K562 (cell line): ENCODE results near the gene PRRT2. TPM values are rescaled to one million over a fixed set of nuclear protein-coding genes. Genes with fewer than 3 reads are reported as not detected.

Experiments
- ATF3 ChIP-seq, 2 experiments: fragments of 450-650 bp in 1 of 2; sonication (generic) in 1 of 2; formaldehyde crosslinking in 1 of 2; IDR thresholded peaks in 1 of 2; conservative IDR thresholded peaks in 1 of 2; 2 replicates each; pipeline versions ENCODE4 v1.6.1 to v1.8.1; 2016 to 2023; ENCODE audit warnings: mild to moderate bottlenecking in 2 of 2, moderate library complexity in 2 of 2, inconsistent platforms in 1 of 2, missing genetic modification reagents in 1 of 2
- ATF7 ChIP-seq: fragments of 450-650 bp; IDR thresholded peaks from 2 replicates; pipeline ENCODE4 v1.7.1; 2014; ENCODE audit warnings: mild to moderate bottlenecking, moderate library complexity
- CBX5 ChIP-seq: IDR thresholded peaks from 2 replicates; pipeline ENCODE4 v1.6.1; 2014; ENCODE audit warnings: low read depth, borderline replicate concordance
- CCAR2 ChIP-seq: fragments of 200-400 bp; formaldehyde crosslinking; IDR thresholded peaks from 2 replicates; pipeline ENCODE4 v1.6.1; 2017; ENCODE audit warnings: mild to moderate bottlenecking, low read depth, low read length
- ELF1 ChIP-seq: fragments of 200-800 bp; sonication (Bioruptor generic); IDR thresholded peaks from 2 replicates; pipeline ENCODE4 v1.6.1; 2016; ENCODE audit warnings: missing genetic modification characterization, missing compliant biosample characterization
- ELF2 ChIP-seq: fragments of 250-450 bp; sonication (Bioruptor Pico); IDR thresholded peaks from 2 replicates; pipeline ENCODE4 v1.5.0; 2021; ENCODE audit warnings: mild to moderate bottlenecking
- EP400 ChIP-seq: fragments of 450-650 bp; IDR thresholded peaks from 2 replicates; pipeline ENCODE4 v1.6.1; 2017; ENCODE audit warnings: antibody characterized with exemption, mild to moderate bottlenecking, moderate library complexity
- ETV1 ChIP-seq: fragments of 450-650 bp; conservative IDR thresholded peaks from 2 replicates; pipeline ENCODE4 v1.6.1; 2016; ENCODE audit warnings: missing genetic modification characterization, control low read depth, low read depth, missing compliant biosample characterization
- FOXA1 ChIP-seq: fragments of 450-650 bp; IDR thresholded peaks from 2 replicates; pipeline ENCODE4 v1.6.1; 2016; ENCODE audit warnings: mild to moderate bottlenecking, borderline replicate concordance
- KAT2B ChIP-seq: IDR thresholded peaks from one replicate; pipeline ENCODE4 v1.6.1; 2012; ENCODE audit warnings: low read depth, mild to moderate bottlenecking, control low read depth, inconsistent platforms, low read length, moderate library complexity
- KLF10 ChIP-seq: fragments of 250-450 bp; sonication (Bioruptor Pico); IDR thresholded peaks from 2 replicates; pipeline ENCODE4 v1.6.1; 2021; ENCODE audit warnings: matching md5 sums
- MBD2 ChIP-seq: sonication (generic); IDR thresholded peaks from 2 replicates; pipeline ENCODE4 v1.6.1; 2016; ENCODE audit warnings: low read depth, borderline replicate concordance
- MCM5 ChIP-seq: fragments of 450-650 bp; IDR thresholded peaks from 2 replicates; pipeline ENCODE4 v1.6.1; 2016; ENCODE audit warnings: low read depth
- NCOA4 ChIP-seq: fragments of 450-650 bp; IDR thresholded peaks from 2 replicates; pipeline ENCODE4 v1.6.1; 2018; ENCODE audit warnings: mild to moderate bottlenecking; ENCODE audit not compliant: partially characterized antibody
- NELFE ChIP-seq: IDR thresholded peaks from 2 replicates; pipeline ENCODE4 v1.6.1; 2011; ENCODE audit warnings: mild to moderate bottlenecking; ENCODE audit not compliant: insufficient read depth, insufficient read length
- NFYB ChIP-seq: IDR thresholded peaks from 2 replicates; pipeline ENCODE4 v1.6.1; 2011; ENCODE audit warnings: mild to moderate bottlenecking, moderate library complexity; ENCODE audit not compliant: insufficient read length; ENCODE audit errors: extremely low read depth
- PTTG1 ChIP-seq: fragments of 450-650 bp; IDR thresholded peaks from 2 replicates; pipeline ENCODE4 v1.6.1; 2016; ENCODE audit warnings: low read depth, mild to moderate bottlenecking, missing genetic modification characterization, missing compliant biosample characterization
- RFX7 ChIP-seq: fragments of 250-450 bp; sonication (Bioruptor Pico); IDR thresholded peaks from 2 replicates; pipeline ENCODE4 v1.5.1; 2021; ENCODE audit warnings: mild to moderate bottlenecking
- SOX6 ChIP-seq: fragments of 450-650 bp; IDR thresholded peaks from 2 replicates; pipeline ENCODE4 v1.6.1; 2014; ENCODE audit warnings: mild to moderate bottlenecking
- TEAD4 ChIP-seq, 2 experiments: sonication (generic) in 1 of 2; formaldehyde crosslinking in 1 of 2; IDR thresholded peaks; 2 replicates each; pipeline versions ENCODE4 v1.6.1 to v1.8.0; 2012 to 2022; ENCODE audit warnings: borderline replicate concordance in 1 of 2, inconsistent platforms in 1 of 2, low read length in 1 of 2, mild to moderate bottlenecking in 1 of 2, missing genetic modification reagents in 1 of 2
- U2AF2 ChIP-seq: fragments of 200-400 bp; formaldehyde crosslinking; optimal IDR thresholded peaks from 2 replicates; pipeline ENCODE3; 2017; ENCODE audit warnings: low read depth, mild to moderate bottlenecking, low read length
- XRCC4 ChIP-seq: IDR thresholded peaks from one replicate; pipeline ENCODE4 v1.6.1; 2011; ENCODE audit not compliant: insufficient read depth, insufficient read length; ENCODE audit errors: extremely low read depth
- ZNF121 ChIP-seq: sonication (generic); formaldehyde crosslinking; conservative IDR thresholded peaks from 2 replicates; pipeline ENCODE4 v1.8.0; 2022; ENCODE audit warnings: missing genetic modification reagents
- ZNF274 ChIP-seq: IDR thresholded peaks from 2 replicates; pipeline ENCODE4 v1.6.1; 2011; ENCODE audit warnings: low read depth, mild to moderate bottlenecking, low read length, moderate library complexity, borderline replicate concordance
- ZNF644 ChIP-seq: fragments of 200-800 bp; sonication (Bioruptor generic); IDR thresholded peaks from 2 replicates; pipeline ENCODE4 v1.6.1; 2016; ENCODE audit warnings: low read depth, missing genetic modification characterization, missing compliant biosample characterization
- polyA plus RNA-seq, 8 experiments: library from polyadenylated mRNA; depleted of rRNA in 4 of 8; stranded (reverse) in 5 of 8; unstranded in 3 of 8; fragments of >200 nt; fragmentation: Nextera tagmentation in 2 of 8; fragmentation: Illumina TruSeq in 1 of 8; extraction: Ambion mirVana in 2 of 8; extraction: Trizol in 1 of 8; gene quantifications; 2 replicates each; pipeline versions ENCODE4 v1.2.1 to v1.2.3, GENCODE V29; 2011 to 2014; ENCODE audit warnings: inconsistent platforms in 1 of 8, missing spikeins in 1 of 8
- total RNA-seq, 7 experiments: library from RNA; depleted of rRNA in 6 of 7; stranded (reverse); fragments of >200 nt in 6 of 7; fragmentation: Illumina TruSeq in 2 of 7; extraction: Trizol in 2 of 7; gene quantifications; 2 replicates each; pipeline versions ENCODE4 v1.2.1 to v1.2.3, GENCODE V29; 2011 to 2021; ENCODE audit warnings: low replicate concordance in 1 of 7
- TF ChIP-seq, protein P1 (sequence below): IDR thresholded peaks from 2 replicates; pipeline ENCODE4 v1.6.1; 2011; ENCODE audit not compliant: insufficient read length; ENCODE audit errors: extremely low read depth
- TF ChIP-seq, protein P2 (sequence below): fragments of 250-450 bp; sonication (Bioruptor Pico); IDR thresholded peaks from 2 replicates; pipeline ENCODE4 v1.6.1; 2021; ENCODE audit warnings: mild to moderate bottlenecking

The PRRT2 gene
- total and polyA plus RNA-seq, 9 of the 15 experiments (the other 6 are each of a cell fraction or from before 2014, with no cell fraction given), result 0.11 to 1.0 (median 0.42) TPM; not detected in 2

- TF ChIP-seq, protein P1, sequence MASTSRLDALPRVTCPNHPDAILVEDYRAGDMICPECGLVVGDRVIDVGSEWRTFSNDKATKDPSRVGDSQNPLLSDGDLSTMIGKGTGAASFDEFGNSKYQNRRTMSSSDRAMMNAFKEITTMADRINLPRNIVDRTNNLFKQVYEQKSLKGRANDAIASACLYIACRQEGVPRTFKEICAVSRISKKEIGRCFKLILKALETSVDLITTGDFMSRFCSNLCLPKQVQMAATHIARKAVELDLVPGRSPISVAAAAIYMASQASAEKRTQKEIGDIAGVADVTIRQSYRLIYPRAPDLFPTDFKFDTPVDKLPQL, result no peak
- TF ChIP-seq ETV1 (tag) (no peak), PTTG1 (tag) (no peak), ZNF644 (tag) (no peak), NELFE (no peak), XRCC4 (no peak), SOX6 (no peak), NFYB (no peak), TEAD4 (IDR thresholded peaks at IDR 0.05; ENCODE audit: low read length) (0 out of 2 replicates have a peak, but pooled peaks have one; percentile 23), TEAD4 (CRISPR knock-in tag; IDR thresholded peaks at IDR 0.05; ENCODE audit: borderline replicate concordance) (no peak), ATF3 (IDR thresholded peaks at IDR 0.05) (no peak), ATF3 (CRISPR knock-in tag; conservative IDR thresholded peaks at IDR 0.05) (peak; percentile 67; the same call in 1 of the 2 replicates), ELF1 (tag) (peak; percentile 53; the same call in 1 of the 2 replicates), KLF10 (CRISPR knock-in tag) (no peak), ZNF274 (no peak), U2AF2 (no peak), MBD2 (no peak; the same call in 1 of the 2 replicates), ZNF121 (CRISPR knock-in tag) (no peak), CCAR2 (no peak), KAT2B (no peak), CBX5 (no peak; the same call in 1 of the 2 replicates), RFX7 (no peak), MCM5 (no peak), ELF2 (0 out of 2 replicates have a peak, but pooled peaks have one; percentile 18), ATF7 (no peak; the same call in 1 of the 2 replicates), NCOA4 (no peak), FOXA1 (no peak), EP400 (peak; percentile 86)
- TF ChIP-seq, protein P2, sequence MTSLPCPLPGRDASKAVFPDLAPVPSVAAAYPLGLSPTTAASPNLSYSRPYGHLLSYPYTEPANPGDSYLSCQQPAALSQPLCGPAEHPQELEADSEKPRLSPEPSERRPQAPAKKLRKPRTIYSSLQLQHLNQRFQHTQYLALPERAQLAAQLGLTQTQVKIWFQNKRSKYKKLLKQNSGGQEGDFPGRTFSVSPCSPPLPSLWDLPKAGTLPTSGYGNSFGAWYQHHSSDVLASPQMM (CRISPR knock-in tag), result no peak
Measured at GRCh38 chr16:29807426-29808218, 4.4 kb upstream of the PRRT2 start (continued).
